GM19372 (cell line): ENCODE measurements around the gene STIMATE.

Experiments used
- ATAC-seq: cut with Tn5 transposase; IDR thresholded peaks from one replicate; pipeline ENCODE4 v1.9.1; 2021; ENCODE audit warnings: mild to moderate bottlenecking, low read depth, moderate library complexity; ENCODE audit not compliant: unreplicated experiment

STIMATE gene

DNA sequence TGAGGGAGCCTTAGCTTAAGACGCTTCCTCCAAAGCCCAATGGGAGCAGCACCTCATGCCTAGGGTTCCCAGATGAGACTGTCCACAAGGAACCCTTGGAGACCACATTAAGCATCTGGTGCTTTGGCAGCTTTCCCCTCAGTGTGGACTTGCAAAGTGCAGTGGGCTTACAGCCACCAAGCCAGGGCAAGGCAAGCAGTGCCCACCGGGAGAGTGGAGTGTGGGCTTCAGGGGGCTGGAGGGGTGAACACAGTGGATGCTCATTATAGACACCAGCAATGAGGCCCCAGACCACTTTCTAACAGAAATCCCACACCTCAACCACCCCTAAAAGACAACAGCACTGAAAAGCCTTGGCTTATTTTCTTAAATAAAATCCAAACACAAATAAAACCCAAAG lies 53.5 kb downstream of the STIMATE start:
- ATAC-seq = no peak

- no peak for ATAC-seq
These were observed 54.1 kb downstream of the STIMATE start for GRCh38 chr3:52843108-52843865.

- ATAC-seq = no peak
These were observed 54.9 kb downstream of the STIMATE start for GRCh38 chr3:52842424-52842823.

DNA sequence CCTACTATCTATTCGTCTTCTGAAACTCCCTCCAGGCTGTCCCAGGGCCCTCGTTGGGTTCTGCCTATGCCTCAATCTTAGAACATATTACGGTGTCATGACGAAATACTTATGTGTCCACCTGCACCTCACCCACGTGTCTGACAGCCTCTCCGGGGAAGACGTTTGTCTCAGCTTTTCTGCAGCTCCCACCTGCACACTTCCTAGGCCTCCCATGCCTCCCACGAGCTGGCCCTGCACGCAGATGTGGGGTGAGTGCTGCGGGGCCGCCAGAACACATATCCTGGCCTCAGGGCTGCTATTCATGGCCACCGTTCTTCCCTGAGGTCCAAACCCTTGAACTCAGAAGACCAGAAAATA lies 55.4 kb downstream of the STIMATE start:
- no peak for ATAC-seq

DNA sequence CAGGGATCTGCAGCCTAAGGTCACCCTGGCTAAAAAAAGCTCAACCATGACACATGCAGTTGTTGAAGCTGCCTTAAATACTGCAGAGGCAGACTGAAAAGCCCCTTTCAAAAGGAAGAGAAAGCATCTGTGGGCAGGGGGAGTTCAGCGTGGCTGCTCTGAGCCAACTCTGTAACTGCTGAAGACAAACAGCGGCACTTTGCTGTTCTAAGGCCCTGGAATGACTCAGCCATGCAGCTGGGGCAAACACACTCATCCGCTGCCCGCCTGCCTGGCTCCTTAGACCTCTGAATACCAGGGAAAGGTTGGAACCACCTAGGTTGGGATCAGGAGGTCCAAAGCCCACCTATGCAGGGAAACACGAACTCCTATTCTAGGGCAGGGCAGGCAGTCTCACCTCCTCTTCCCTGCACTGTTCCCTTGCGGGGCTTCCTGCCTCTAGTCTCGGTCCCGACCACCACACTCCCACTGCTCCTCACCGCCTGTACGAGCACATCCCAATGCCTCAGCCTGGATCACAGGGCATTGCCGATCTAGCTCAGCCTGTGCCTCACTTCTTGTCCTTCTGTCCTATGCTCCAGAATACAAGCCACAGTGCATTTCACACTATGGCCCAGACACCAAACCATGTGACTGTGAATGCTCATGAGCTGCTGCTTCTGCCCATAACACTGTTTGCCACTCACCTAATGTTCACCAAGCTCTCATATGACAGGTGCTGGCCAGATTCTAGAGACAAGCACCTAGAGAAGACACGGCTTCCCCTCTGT lies 56.0 kb downstream of the STIMATE start:
- ATAC-seq = no peak

DNA sequence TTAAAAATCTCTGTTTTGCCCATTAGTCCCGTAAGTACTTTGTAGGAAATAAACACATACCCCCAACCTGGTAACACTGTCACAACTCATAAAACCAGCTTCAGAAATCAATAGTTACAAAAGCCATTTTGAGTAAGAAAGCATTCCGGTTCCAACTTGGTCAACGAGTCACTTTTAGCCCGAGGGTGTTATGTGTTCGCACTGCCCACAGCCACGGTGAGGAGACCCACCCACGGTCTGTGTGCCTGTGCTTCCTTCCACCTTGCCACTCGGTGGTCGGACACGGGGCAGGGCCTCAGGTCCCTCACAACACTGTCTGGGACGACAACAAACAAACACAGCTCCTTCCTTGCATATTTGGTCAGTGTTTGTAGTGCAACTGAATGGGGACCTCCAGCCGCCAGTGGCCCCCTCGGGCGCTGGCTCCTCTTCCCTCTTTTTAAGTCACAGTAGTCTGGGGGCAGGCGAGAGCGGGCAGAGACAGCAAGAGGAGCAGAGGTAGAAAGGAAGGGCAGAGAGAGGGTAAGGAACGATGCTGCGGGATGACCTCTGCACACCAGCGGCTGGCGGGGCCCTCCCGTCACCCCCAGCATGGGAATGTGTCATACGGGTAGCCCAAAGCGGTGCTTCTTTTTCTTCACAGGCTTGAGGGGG lies 57.3 kb downstream of the STIMATE start:
- ATAC-seq = no peak

DNA sequence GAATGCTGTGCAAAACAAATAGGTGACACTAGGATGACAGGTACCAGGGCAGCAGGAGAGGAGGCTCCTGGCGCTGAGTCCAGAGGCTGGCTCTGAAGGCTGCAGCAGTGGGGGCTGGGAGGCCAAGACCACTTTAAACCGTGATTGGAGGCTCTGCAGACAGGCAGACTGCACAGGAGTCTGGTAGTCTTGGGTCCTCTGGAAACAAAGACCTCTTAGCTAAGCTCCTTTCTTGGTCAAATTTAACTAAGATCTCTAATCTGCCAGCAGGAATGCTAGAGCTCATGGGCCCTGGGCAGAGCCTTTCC lies 58.1 kb downstream of the STIMATE start:
- ATAC-seq = no peak

DNA sequence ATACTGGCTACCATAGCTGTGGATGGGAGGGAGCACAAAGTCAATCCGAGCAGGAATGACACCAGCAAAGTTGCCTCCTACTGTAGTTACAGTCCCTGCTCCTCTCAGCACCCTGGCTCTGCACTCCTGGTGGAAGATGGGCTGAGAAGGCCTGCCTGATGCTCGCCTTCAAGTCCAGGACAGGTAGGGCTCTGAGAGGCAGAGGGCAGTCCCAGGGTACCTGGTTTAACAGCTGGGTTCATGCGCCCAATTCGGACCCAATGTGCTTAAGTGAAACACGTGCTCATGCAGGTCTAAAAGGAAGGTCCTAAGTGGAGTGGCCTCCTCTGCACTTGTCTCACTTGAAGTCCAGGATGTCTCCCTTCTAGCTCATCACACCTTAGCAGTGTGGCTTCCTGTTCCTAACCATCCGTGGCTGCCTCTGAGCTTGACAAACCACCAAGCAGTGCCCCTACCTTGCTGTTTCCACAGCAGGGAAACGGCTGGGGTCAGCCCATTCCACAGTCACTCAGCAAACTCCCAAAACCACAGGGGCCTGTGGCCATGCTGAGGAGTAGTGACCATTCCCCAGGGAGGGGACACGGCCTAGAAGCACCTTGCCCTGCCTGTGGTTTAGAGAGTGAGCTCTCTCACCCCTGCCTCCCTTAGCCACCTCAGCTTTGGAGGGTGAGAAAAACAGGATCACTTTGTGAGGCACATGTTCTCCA lies 58.6 kb downstream of the STIMATE start:
- ATAC-seq = no peak

- no peak for ATAC-seq
These were observed 60.4 kb downstream of the STIMATE start for GRCh38 chr3:52836986-52837385.

DNA sequence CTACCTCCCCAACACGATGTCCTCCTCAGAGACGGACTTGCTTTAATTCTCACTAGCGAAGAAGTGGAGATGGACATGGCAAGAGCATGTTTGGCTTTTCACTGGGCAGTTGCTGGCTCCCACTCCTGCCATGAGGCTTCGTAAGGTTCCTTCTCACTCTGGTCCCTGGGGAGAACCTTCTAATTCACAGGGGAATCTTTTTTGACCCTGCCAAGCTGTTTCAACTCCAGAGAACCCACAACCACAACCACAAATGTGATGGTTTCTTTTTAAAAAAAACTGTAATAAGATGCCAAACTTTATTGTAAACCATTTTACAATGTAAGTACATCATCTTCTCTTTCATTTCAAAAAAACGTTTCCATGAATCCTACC lies 60.9 kb downstream of the STIMATE start:
- ATAC-seq = no peak

DNA sequence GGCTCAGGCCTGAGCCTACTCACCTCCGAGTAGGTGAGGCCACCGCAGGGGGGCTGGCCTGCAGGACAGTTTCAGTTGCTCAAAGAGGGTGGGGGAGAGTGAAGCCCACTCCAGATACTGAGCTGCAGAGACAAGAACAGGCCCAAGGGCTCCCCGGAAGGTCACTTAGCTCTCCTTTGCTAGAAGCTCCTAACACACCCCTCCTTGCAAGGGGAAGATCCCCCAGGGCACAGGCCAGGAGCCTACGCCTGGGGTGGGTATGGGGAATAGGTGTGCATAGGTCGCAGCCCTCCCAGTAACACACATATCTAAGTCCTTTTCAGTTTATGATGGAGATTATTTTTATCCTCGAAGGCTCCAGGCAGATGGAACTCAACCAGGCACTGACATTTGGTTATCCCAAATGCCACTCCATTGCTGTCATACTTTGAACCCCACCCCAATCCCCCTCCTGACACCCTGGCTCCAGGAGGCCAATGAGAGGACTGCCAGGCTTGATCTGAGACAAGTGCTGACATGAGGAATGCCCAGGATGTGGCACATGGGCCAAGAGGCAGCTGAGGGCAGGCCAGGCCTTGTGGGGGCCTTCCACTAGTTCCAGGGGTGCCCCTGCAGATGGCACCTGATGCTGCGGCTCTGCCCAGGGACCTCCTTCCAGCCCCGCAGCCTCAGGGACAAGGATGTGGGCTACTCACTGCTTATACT lies 61.4 kb downstream of the STIMATE start:
- ATAC-seq = no peak

- no peak for ATAC-seq
These were observed 62.4 kb downstream of the STIMATE start, which contains the start of gene MUSTN1 for GRCh38 chr3:52834871-52835501. TSS of gene MUSTN1 (minus strand) at chr3:52835019. CDS start at chr3:52834948, 71 bp downstream.

GRCh38 chr3:52833202-52833601 lies 64.1 kb downstream of the STIMATE start:
- ATAC-seq = no peak

DNA sequence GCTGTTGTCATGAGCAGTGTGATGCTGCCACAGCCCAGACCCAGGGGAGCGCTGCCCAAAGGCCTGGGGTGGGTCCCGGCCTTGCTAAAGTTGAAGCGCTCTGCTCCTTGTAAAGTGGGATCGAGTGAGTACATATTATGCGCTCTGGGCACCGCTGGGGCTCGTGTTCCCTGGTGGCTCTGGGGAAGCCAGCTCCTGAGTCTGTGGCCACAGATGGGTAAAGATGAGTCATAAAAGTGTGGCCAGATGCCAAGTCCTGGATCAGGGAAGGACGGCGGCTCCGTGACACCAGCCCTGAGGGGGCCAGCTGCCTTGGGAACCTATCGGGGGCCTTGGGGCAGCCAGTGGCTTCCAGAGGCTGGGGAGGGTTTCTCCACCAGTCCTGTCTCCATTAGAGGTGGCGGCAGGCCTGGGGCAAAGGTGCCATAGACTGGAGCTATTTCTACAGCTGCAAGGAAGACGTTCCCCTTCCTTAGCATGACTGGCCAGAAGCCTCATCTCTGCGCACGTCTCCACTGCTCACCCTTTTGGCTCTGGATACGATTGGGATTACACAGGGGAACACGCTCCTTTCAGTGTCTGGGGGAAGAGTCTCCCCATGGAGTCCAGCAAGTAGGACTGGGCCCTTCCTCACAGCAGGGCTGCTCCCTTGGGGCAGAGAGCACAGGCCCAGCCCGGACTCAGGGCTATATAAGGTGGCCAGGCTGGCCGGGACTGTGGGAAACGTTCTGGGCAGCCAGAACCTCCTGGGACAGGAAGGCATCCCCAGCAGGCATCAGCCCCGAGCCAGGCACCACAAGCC lies 65.6 kb downstream of the STIMATE start:
- no peak for ATAC-seq

DNA sequence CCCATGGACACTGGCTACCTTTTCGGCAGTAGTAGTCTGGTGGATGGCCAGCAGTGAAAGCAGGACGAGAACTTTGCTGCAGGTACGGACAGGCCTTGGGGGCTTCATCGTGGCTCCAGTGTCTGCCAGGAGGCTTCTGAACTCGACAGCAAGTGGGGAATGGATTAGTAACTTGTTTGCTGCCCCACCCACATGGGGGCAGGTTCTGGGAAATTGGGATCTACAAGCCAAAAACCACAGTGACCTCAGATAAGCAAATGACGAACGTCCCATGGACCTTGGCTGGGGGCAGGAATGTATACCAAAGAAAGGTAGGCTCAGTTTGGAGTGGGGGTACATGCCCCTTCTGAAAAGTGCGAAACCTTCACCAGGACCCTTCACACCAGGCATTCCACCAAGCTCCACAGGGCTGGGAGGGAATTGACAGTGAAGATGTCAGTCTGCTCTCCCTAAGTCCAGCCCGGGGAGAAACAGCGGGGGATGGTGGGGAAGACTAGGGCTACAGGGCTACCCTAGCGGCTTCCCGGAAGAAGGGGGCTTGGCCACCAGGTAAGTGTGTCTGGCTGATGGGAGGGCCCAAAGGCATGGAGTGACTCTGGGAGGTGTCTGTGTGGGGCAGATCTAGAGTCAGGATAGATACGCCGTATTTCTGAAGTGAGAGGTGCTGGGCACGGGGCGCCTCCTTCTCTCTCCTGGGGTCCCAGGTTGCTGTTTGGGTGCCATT lies 66.7 kb downstream of the STIMATE start, which contains the start of gene ITIH4:
TSS of gene ITIH4 (minus strand) at position 138 of the 724 bp plus-strand sequence. CDS start at position 108, 30 bp downstream.
- ATAC-seq = no peak

- no peak for ATAC-seq
These were observed 67.4 kb downstream of the STIMATE start for GRCh38 chr3:52829906-52830463.

DNA sequence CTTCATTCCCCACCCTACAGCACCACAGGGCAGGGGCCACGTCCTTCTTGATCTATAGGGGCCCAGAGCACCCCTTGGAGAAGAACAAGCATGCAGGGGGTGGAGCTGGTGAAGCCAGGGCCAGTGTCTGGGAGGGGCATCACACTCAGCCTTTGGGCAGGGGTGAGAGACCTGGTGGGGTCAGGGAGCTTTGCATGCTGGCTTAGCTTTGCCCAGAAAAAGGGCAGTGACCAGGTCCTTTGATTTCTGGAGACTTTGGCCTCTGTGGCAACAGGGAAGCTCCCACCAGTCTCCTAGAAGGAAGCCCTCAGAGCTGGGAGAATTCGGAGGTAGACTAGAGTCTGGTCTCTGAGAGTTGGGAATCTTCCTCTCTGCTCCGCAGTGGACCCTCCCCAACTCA lies 67.9 kb downstream of the STIMATE start:
- ATAC-seq = no peak

GRCh38 chr3:52827866-52828376 lies 69.4 kb downstream of the STIMATE start:
- ATAC-seq = no peak
